ENCODE results near the gene LRBA. TPM values are rescaled to one million over a fixed set of nuclear protein-coding genes. Genes with fewer than 3 reads are reported as not detected.
A peak's percentile ranks its signal among the peaks of the same experiment; 100 is the strongest.

Gene LRBA
- polyA plus RNA-seq, 1 of the 3 experiments (the other 2 are of a cell fraction): 11.4 TPM

- 32% methylated on average over 4 of the region's 4 CpGs for WGBS (ENCODE audit: low lambda C conversion rate)
- CTCF ChIA-PET: interaction anchor here (3.4 kb wide), 1 partner anchor 565 kb away, joined by 29 read pairs; no protein-coding TSS in a partner anchor
- TF ChIP-seq RFX5 (IDR thresholded peaks at IDR 0.05; ENCODE audit: low read length) (no peak), EP300 (IDR thresholded peaks at IDR 0.05; ENCODE audit: borderline replicate concordance in 1 of 2, low read depth in 1 of 2, low read length in 1 of 2) (peak in 1 of 2 experiments; percentile 59; a peak in 1 of 4 replicates), YY1 (IDR thresholded peaks at IDR 0.05; ENCODE audit: low read depth) (no peak), TCF12 (IDR thresholded peaks at IDR 0.05) (peak; percentile 77), FOSL2 (IDR thresholded peaks at IDR 0.05; ENCODE audit: borderline replicate concordance, low read depth) (peak; percentile 95), CHD2 (IDR thresholded peaks at IDR 0.05; ENCODE audit: low read length, partially characterized antibody) (no peak), ELF1 (IDR thresholded peaks at IDR 0.05) (no peak), RAD21 (IDR thresholded peaks at IDR 0.05; ENCODE audit: low read length) (no peak), MAX (IDR thresholded peaks at IDR 0.05; ENCODE audit: low read depth) (peak; percentile 54; the same call in 1 of the 2 replicates), SIN3A (IDR thresholded peaks at IDR 0.05; ENCODE audit: borderline replicate concordance, low read depth, low read length) (no peak), MEF2A (IDR thresholded peaks at IDR 0.05; ENCODE audit: borderline replicate concordance, low read depth) (no peak), MXI1 (IDR thresholded peaks at IDR 0.05; ENCODE audit: low read depth, low read length) (no peak), TAF1 (IDR thresholded peaks at IDR 0.05; ENCODE audit: borderline replicate concordance, low read depth, low read length) (no peak), PBX3 (IDR thresholded peaks at IDR 0.05) (peak; percentile 51; the same call in 1 of the 2 replicates), RCOR1 (IDR thresholded peaks at IDR 0.05; ENCODE audit: low read length) (no peak), IRF3 (IDR thresholded peaks at IDR 0.05; ENCODE audit: low read depth, low read length) (no peak), NFIC (IDR thresholded peaks at IDR 0.05; ENCODE audit: borderline replicate concordance) (peak; percentile 49; the same call in 1 of the 2 replicates), NRF1 (IDR thresholded peaks at IDR 0.05; ENCODE audit: low read depth, low read length) (no peak), ZBTB33 (IDR thresholded peaks at IDR 0.05; ENCODE audit: borderline replicate concordance, low read depth) (no peak), RXRA (IDR thresholded peaks at IDR 0.05; ENCODE audit: borderline replicate concordance, low read depth) (no peak), REST (IDR thresholded peaks at IDR 0.05; ENCODE audit: low read depth, low read length) (no peak), TEAD4 (IDR thresholded peaks at IDR 0.05; ENCODE audit: borderline replicate concordance, insufficient read depth) (peak; percentile 49; the same call in 1 of the 2 replicates), JUND (IDR thresholded peaks at IDR 0.05) (peak; percentile 89), EZH2phosphoT487 (IDR thresholded peaks at IDR 0.05; ENCODE audit: borderline replicate concordance, low read depth) (no peak), POLR2AphosphoS5 (IDR thresholded peaks at IDR 0.05; ENCODE audit: low read depth, low read length) (peak; percentile 56; the same call in 1 of the 2 replicates), GATA2 (CRISPR knock-in tag; IDR thresholded peaks at IDR 0.05) (no peak), USF1 (IDR thresholded peaks at IDR 0.05; ENCODE audit: borderline replicate concordance, low read depth) (peak; percentile 95)
Measured at GRCh38 chr4:150302553-150302952, 712.5 kb downstream of the LRBA start.

More at GRCh38 chr4:150302553-150302952, 712.5 kb downstream of the LRBA start:
- no peak for DNase-seq
- Histone ChIP-seq H3K4me1 (ENCODE audit: control insufficient read depth in 1 of 2, insufficient read depth in 2 of 2, low read depth in 1 of 2, low read length in 1 of 2) (peaks cover 4 to 26% of the 10 kb centered on the region in 2 experiments; a peak in 2 of 4 replicates), H3K9me2 (no peaks in the 10 kb centered on the region), H3F3A (replicated peaks; ENCODE audit: insufficient read depth) (peaks cover 14% of the 10 kb centered on the region), H4K20me1 (ENCODE audit: insufficient read depth) (no peaks in the 10 kb centered on the region), H3K79me2 (ENCODE audit: insufficient read depth) (no peaks in the 10 kb centered on the region), H3K4me2 (no peak overlapping the region), H3K4me3 (ENCODE audit: low read depth in 2 of 2, low read length in 1 of 2) (no peak overlapping the region), H3K27ac (ENCODE audit: low read depth in 2 of 2, low read length in 1 of 2) (peak overlapping the region in 1 of 2 experiments; percentile 71; a peak in 2 of 4 replicates), H3K27me3 (ENCODE audit: insufficient read depth) (no peaks in the 10 kb centered on the region), H2AFZ (ENCODE audit: low read depth) (no peak overlapping the region), H3K9me3 (no peaks in the 10 kb centered on the region), H3K9ac (no peak overlapping the region), H3K36me3 (replicated peaks in 1 of 2; ENCODE audit: control insufficient read depth in 1 of 2, insufficient read depth in 2 of 2, low read length in 1 of 2) (no peaks in the 10 kb centered on the region)
- POLR2A ChIA-PET: no interaction called here

Measured in SK-N-SH (cell line).